ENCODE measurements around the gene ABI3BP. TPM values are rescaled to one million over a fixed set of nuclear protein-coding genes. Genes with fewer than 3 reads are reported as not detected.

The ABI3BP gene
- total and polyA plus RNA-seq, 11 donors = 7.8 to 96.6 (median 26.4) TPM

- peaks cover 0 to 97% (median 87%) of the 10 kb centered on the region in 9 donors for H3K36me3 ChIP-seq
- H3K4me3 ChIP-seq = no peak overlapping the region
- 55 to 60% (median 56%) methylated on average over 3 of the region's 3 CpGs for WGBS, 4 donors
- ATAC-seq (no peak), DNase-seq (no peak)
- no peaks in the 10 kb centered on the region for H3K9me3 ChIP-seq
- intact Hi-C loops (cut with DNase I) = loop anchor here in 2 of 10 donors (10.0 kb wide), 2 partner anchors 64 to 464 kb away; no protein-coding TSS in a partner anchor
- peaks cover 0 to 42% (median 8%) of the 10 kb centered on the region in 12 donors for H3K4me1 ChIP-seq
- no peak overlapping the region for H3K27ac ChIP-seq
- no peaks in the 10 kb centered on the region for H3K27me3 ChIP-seq
- TF ChIP-seq POLR2A (IDR thresholded peaks at IDR 0.05) = no peak
- TF ChIP-seq CTCF (IDR thresholded peaks at IDR 0.05) = no peak
Observed at GRCh38 chr3:100730524-100730923, 262.7 kb downstream of the ABI3BP start.

- WGBS, 4 donors = 84 to 91% (median 88%) methylated on average over 1 of the region's 1 CpG
- Histone ChIP-seq H3K36me3 (peaks cover 0 to 97% (median 80%) of the 10 kb centered on the region in 9 donors), H3K9me3 (no peaks in the 10 kb centered on the region), H3K4me3 (no peak overlapping the region), H3K4me1 (peaks cover 0 to 31% (median 2%) of the 10 kb centered on the region in 12 donors), H3K27ac (no peak overlapping the region), H3K27me3 (no peaks in the 10 kb centered on the region)
- no peak for TF ChIP-seq CTCF (IDR thresholded peaks at IDR 0.05)
- TF ChIP-seq POLR2A (IDR thresholded peaks at IDR 0.05) = no peak
- no peak for DNase-seq
- intact Hi-C loops (cut with DNase I) = no loop called here
- ATAC-seq = no peak
Observed at GRCh38 chr3:100726706-100727105, 266.5 kb downstream of the ABI3BP start.

GRCh38 chr3:100725935-100726513, 267.2 kb downstream of the ABI3BP start:
- intact Hi-C loops (cut with DNase I) = no loop called here
- Histone ChIP-seq H3K4me3 (no peak overlapping the region), H3K27ac (no peak overlapping the region), H3K36me3 (peaks cover 0 to 98% (median 80%) of the 10 kb centered on the region in 9 donors), H3K27me3 (no peaks in the 10 kb centered on the region), H3K4me1 (peaks cover 0 to 26% (median 2%) of the 10 kb centered on the region in 12 donors), H3K9me3 (no peaks in the 10 kb centered on the region)
- TF ChIP-seq CTCF (IDR thresholded peaks at IDR 0.05) = no peak
- no peak for TF ChIP-seq POLR2A (IDR thresholded peaks at IDR 0.05)
- WGBS, 4 donors = 71 to 93% (median 83%) methylated on average over 3 of the region's 3 CpGs
- ATAC-seq (peak in 2 of 4 donors; percentile 22 to 46), DNase-seq (no peak)

GRCh38 chr3:100720426-100720825, 272.8 kb downstream of the ABI3BP start:
- intact Hi-C loops (cut with DNase I) = no loop called here
- no peak for TF ChIP-seq POLR2A (IDR thresholded peaks at IDR 0.05)
- TF ChIP-seq CTCF (IDR thresholded peaks at IDR 0.05) = no peak
- H3K36me3 ChIP-seq = peaks cover 0 to 91% (median 63%) of the 10 kb centered on the region in 9 donors
- peaks cover 0 to 29% (median 15%) of the 10 kb centered on the region in 12 donors for H3K4me1 ChIP-seq
- no peaks in the 10 kb centered on the region for H3K9me3 ChIP-seq
- WGBS, 4 donors = 69 to 73% (median 71%) methylated on average over 5 of the region's 5 CpGs
- no peak overlapping the region for H3K27ac ChIP-seq
- H3K4me3 ChIP-seq = no peak overlapping the region
- no peaks in the 10 kb centered on the region for H3K27me3 ChIP-seq
- ATAC-seq (peak in 1 of 4 donors; percentile 26), DNase-seq (no peak)
